Epidermal melanocyte (primary cell): ENCODE measurements around the gene KCMF1.

Experiments
- DNase-seq: peaks from one replicate; pipeline ENCODE4 v3.0.0; 2011; ENCODE audit warnings: low spot score; ENCODE audit not compliant: insufficient read length

Gene KCMF1

GRCh38 chr2:85022232-85022631, 51.3 kb downstream of the KCMF1 start:
- DNase-seq, result no peak

GRCh38 chr2:85024372-85025047, 53.5 kb downstream of the KCMF1 start:
- DNase-seq, result no peak

- DNase-seq, result no peak
Measured at GRCh38 chr2:85032621-85033020, 61.7 kb downstream of the KCMF1 start.

- DNase-seq, result no peak
Measured at GRCh38 chr2:85033388-85033787, 62.4 kb downstream of the KCMF1 start.

GRCh38 chr2:85034158-85034557, 63.2 kb downstream of the KCMF1 start:
- DNase-seq, result no peak

- DNase-seq, result no peak
Measured at GRCh38 chr2:85037622-85038021, 66.7 kb downstream of the KCMF1 start.

GRCh38 chr2:85042330-85042729, 71.4 kb downstream of the KCMF1 start:
- DNase-seq, result no peak

- DNase-seq, result no peak
Measured at GRCh38 chr2:85048534-85048933, 77.6 kb downstream of the KCMF1 start.

GRCh38 chr2:85049236-85049635, 78.3 kb downstream of the KCMF1 start:
- DNase-seq, result no peak

GRCh38 chr2:85053802-85054201, 82.8 kb downstream of the KCMF1 start:
- no peak for DNase-seq

GRCh38 chr2:85057226-85057962, 86.4 kb downstream of the KCMF1 start:
- no peak for DNase-seq

GRCh38 chr2:85061896-85062295, 90.9 kb downstream of the KCMF1 start:
- DNase-seq, result no peak

- no peak for DNase-seq
Measured at GRCh38 chr2:85062565-85062964, 91.6 kb downstream of the KCMF1 start.

GRCh38 chr2:85063981-85064599, 93.1 kb downstream of the KCMF1 start:
- no peak for DNase-seq

GRCh38 chr2:85064927-85065577, 94.1 kb downstream of the KCMF1 start:
- no peak for DNase-seq

GRCh38 chr2:85066006-85066740, 95.2 kb downstream of the KCMF1 start:
- DNase-seq, result no peak

- peak; percentile 63 for DNase-seq
Measured at GRCh38 chr2:85066874-85067351, 96.0 kb downstream of the KCMF1 start.

GRCh38 chr2:85071096-85071495, 100.1 kb downstream of the KCMF1 start:
- no peak for DNase-seq

GRCh38 chr2:85073033-85073432, 102.1 kb downstream of the KCMF1 start:
- DNase-seq, result no peak

- no peak for DNase-seq
Measured at GRCh38 chr2:85076618-85077274, 105.8 kb downstream of the KCMF1 start.
